Measurements from ENCODE around the gene MATCAP1. TPM values are rescaled to one million over a fixed set of nuclear protein-coding genes. Genes with fewer than 3 reads are reported as not detected.

MATCAP1 gene
- total and polyA plus RNA-seq, 2 of the 8 experiments (the other 6 are each of a cell fraction or from before 2014, with no cell fraction given): 22.9 to 27.5 TPM

- TF ChIP-seq CHD7 (IDR thresholded peaks at IDR 0.05; ENCODE audit: insufficient replicate concordance, low read length) (no peak), FOSL1 (IDR thresholded peaks at IDR 0.05; ENCODE audit: insufficient read depth, low read depth, low read length) (no peak), TAF7 (optimal IDR thresholded peaks at IDR 0.05; ENCODE audit: borderline replicate concordance, low read depth, low read length) (no peak), CBX8 (IDR thresholded peaks at IDR 0.05; ENCODE audit: borderline replicate concordance, low read depth, low read length) (no peak), NANOG (IDR thresholded peaks at IDR 0.05; ENCODE audit: insufficient read depth, low read depth, low read length, poor library complexity, severe bottlenecking) (no peak), SUZ12 (IDR thresholded peaks at IDR 0.05; ENCODE audit: low read length) (no peak; the same call in 1 of the 2 replicates), SIX5 (IDR thresholded peaks at IDR 0.05; ENCODE audit: low read depth, low read length) (no peak), CHD2 (IDR thresholded peaks at IDR 0.05; ENCODE audit: low read length) (no peak)
Measured at GRCh38 chr16:67164599-67165061, 19.1 kb downstream of the MATCAP1 start, which contains the start of gene HSF4 (continued).
